ENCODE results near the gene MFSD2A. TPM values are rescaled to one million over a fixed set of nuclear protein-coding genes. Genes with fewer than 3 reads are reported as not detected.
A peak's percentile ranks its signal among the peaks of the same experiment; 100 is the strongest.

MFSD2A gene
- total and polyA plus RNA-seq, 9 of the 15 experiments (the other 6 are each of a cell fraction or from before 2014, with no cell fraction given), result 0.06 to 0.40 (median 0.15) TPM; not detected in 4

DNA sequence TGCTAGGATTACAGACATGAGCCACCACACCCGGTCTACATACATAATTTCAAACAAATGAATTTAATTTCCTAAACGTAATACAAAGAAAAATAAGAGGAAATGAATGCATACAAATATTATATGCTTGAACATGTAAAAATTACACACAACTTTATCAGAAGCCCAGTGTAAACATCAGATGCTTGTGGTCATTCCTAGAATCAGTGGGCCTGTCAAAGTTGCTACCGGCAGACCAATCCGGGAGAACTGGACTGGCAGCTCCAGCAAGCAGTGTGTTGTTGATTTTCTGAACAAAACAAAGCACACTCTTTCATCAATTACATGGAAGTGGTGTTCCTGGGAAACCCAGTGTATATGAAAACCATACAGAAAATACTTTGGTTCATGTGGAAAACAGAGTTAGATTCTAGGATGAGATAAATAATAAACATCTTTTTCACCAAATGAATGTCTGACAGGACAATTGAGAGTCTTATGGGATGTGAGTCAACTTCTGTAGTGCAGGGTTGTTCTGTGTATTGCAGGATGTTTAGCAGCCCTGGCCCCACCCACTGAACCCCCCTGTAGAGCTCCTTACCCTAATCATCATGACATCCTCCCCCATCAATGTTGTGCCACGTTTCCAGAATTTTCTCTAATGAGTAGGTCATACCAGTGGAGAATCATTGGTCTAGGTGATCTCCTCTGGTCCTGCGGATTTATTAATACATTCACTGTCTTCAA is 33.8 kb downstream of the MFSD2A start:
- DNase-seq (ENCODE audit: extremely low read depth in 1 of 4, low spot score in 3 of 4) (no peak), ATAC-seq (no peak), FAIRE-seq (no peak)
- no peaks in the 10 kb centered on the region for H3K4me1 ChIP-seq (replicated peaks in 1 of 2; ENCODE audit: control insufficient read depth in 2 of 2, insufficient read depth in 2 of 2, low read length in 2 of 2)
- in situ Hi-C loops (cut with MboI), result no loop called here
- H3K4me2 ChIP-seq (ENCODE audit: insufficient read depth, low read length), result no peak overlapping the region
- no peaks in the 10 kb centered on the region for H3K27me3 ChIP-seq (ENCODE audit: control insufficient read depth in 2 of 2, insufficient read depth in 2 of 2, low read length in 2 of 2)
- no peaks in the 10 kb centered on the region for H3K9me1 ChIP-seq (ENCODE audit: control insufficient read depth, insufficient read depth, low read length)
- no peak overlapping the region for H3K9ac ChIP-seq (ENCODE audit: insufficient read depth in 1 of 2, low read depth in 2 of 2, low read length in 2 of 2)
- H3K36me3 ChIP-seq (ENCODE audit: control insufficient read depth, insufficient read depth, low read length), result no peaks in the 10 kb centered on the region
- H3K27ac ChIP-seq (ENCODE audit: extremely low read depth, low read depth, low read length), result no peak overlapping the region
- no peak overlapping the region for H2AFZ ChIP-seq (ENCODE audit: low read depth, low read length)
- WGBS (ENCODE audit: insufficient coverage, low coverage, missing lambda C conversion rate), result 14% methylated on average over 6 of the region's 6 CpGs
- no peaks in the 10 kb centered on the region for H3K79me2 ChIP-seq (ENCODE audit: control insufficient read depth, insufficient read depth, low read length)
- POLR2A ChIA-PET, result interaction anchor here (0.9 to 1.0 kb wide), 2 partner anchors 11 to 13 kb away, joined by 3 read pairs; no protein-coding TSS in a partner anchor
- intact Hi-C loops (cut with micrococcal nuclease), result loop anchor here (5.0 kb wide), 1 partner anchor 39 kb away; no protein-coding TSS in a partner anchor
- CTCF ChIA-PET (ENCODE audit: low intra/inter-chr PET ratio), result no interaction called here
- BruUV-seq (replicated peaks), result no TSS peak
- H3K9me3 ChIP-seq (replicated peaks; ENCODE audit: control insufficient read depth, insufficient read depth, low read depth, low read length), result no peaks in the 10 kb centered on the region
- no peak overlapping the region for H3K4me3 ChIP-seq
- H4K20me1 ChIP-seq (replicated peaks; ENCODE audit: control insufficient read depth, insufficient read depth, low read length), result no peaks in the 10 kb centered on the region
- TF ChIP-seq FOXK2 (conservative IDR thresholded peaks at IDR 0.05 in 1 of 2, IDR thresholded peaks at IDR 0.05 in 1 of 2; ENCODE audit: low read depth in 2 of 2) (peak in 1 of 2 experiments; percentile 51; a peak in 1 of 4 replicates), SOX6 (IDR thresholded peaks at IDR 0.05) (0 out of 2 replicates have a peak, but pooled peaks have one; percentile 16), RCOR1 (IDR thresholded peaks at IDR 0.05; ENCODE audit: borderline replicate concordance in 1 of 2, low read depth in 2 of 2, low read length in 2 of 2) (0 out of 4 replicates have a peak, but pooled peaks of 1 of the 2 experiments have one; percentile 11), TGIF2 (CRISPR knock-in tag; IDR thresholded peaks at IDR 0.05) (peak; percentile 62; the same call in 1 of the 2 replicates), IFI16 (CRISPR knock-in tag; IDR thresholded peaks at IDR 0.05) (no peak), CBFA2T3 (IDR thresholded peaks at IDR 0.05) (no peak), ARID1B (IDR thresholded peaks at IDR 0.05) (0 out of 2 replicates have a peak, but pooled peaks have one; percentile 9), ETV6 (IDR thresholded peaks at IDR 0.05; ENCODE audit: borderline replicate concordance in 1 of 2, low read depth in 2 of 2, low read length in 1 of 2) (no peak), ETV6 (CRISPR knock-in tag; IDR thresholded peaks at IDR 0.05; ENCODE audit: borderline replicate concordance) (no peak)
- TF ChIP-seq, protein P1, sequence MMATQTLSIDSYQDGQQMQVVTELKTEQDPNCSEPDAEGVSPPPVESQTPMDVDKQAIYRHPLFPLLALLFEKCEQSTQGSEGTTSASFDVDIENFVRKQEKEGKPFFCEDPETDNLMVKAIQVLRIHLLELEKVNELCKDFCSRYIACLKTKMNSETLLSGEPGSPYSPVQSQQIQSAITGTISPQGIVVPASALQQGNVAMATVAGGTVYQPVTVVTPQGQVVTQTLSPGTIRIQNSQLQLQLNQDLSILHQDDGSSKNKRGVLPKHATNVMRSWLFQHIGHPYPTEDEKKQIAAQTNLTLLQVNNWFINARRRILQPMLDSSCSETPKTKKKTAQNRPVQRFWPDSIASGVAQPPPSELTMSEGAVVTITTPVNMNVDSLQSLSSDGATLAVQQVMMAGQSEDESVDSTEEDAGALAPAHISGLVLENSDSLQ (IDR thresholded peaks at IDR 0.05), result peak; percentile 57; the same call in 1 of the 2 replicates
- TF ChIP-seq, protein P2, sequence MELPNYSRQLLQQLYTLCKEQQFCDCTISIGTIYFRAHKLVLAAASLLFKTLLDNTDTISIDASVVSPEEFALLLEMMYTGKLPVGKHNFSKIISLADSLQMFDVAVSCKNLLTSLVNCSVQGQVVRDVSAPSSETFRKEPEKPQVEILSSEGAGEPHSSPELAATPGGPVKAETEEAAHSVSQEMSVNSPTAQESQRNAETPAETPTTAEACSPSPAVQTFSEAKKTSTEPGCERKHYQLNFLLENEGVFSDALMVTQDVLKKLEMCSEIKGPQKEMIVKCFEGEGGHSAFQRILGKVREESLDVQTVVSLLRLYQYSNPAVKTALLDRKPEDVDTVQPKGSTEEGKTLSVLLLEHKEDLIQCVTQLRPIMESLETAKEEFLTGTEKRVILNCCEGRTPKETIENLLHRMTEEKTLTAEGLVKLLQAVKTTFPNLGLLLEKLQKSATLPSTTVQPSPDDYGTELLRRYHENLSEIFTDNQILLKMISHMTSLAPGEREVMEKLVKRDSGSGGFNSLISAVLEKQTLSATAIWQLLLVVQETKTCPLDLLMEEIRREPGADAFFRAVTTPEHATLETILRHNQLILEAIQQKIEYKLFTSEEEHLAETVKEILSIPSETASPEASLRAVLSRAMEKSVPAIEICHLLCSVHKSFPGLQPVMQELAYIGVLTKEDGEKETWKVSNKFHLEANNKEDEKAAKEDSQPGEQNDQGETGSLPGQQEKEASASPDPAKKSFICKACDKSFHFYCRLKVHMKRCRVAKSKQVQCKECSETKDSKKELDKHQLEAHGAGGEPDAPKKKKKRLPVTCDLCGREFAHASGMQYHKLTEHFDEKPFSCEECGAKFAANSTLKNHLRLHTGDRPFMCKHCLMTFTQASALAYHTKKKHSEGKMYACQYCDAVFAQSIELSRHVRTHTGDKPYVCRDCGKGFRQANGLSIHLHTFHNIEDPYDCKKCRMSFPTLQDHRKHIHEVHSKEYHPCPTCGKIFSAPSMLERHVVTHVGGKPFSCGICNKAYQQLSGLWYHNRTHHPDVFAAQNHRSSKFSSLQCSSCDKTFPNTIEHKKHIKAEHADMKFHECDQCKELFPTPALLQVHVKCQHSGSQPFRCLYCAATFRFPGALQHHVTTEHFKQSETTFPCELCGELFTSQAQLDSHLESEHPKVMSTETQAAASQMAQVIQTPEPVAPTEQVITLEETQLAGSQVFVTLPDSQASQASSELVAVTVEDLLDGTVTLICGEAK (IDR thresholded peaks at IDR 0.05), result peak; percentile 92
- TF ChIP-seq, protein P2 (CRISPR knock-in tag; IDR thresholded peaks at IDR 0.05), result peak; percentile 66; the same call in 1 of the 2 replicates

Measured in K562 (cell line).